ENCODE measurements around the gene EFNA3. TPM values are rescaled to one million over a fixed set of nuclear protein-coding genes. Genes with fewer than 3 reads are reported as not detected.

EFNA3 gene
- total RNA-seq, 1 experiment from 2014 or later = 12.5 TPM

DNA sequence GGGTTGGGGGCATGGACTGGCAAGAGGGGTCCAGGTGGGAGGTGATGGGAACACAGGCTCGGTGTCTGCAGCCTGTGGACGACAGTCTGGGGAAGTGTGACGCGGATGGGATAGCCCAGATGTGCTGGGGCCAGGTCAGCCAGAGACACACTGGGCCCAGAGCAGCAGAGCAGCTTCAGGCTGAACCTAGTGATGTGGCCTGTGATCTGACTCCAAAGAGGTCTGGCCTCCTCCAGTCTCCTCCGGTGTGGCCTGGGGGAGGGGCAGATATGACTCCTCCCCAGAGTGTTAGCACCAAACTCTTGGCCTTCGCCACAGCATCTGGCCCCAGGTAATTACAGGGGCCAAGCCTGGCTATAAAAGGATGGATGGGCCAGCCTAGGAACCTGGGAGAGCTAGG is 13.5 kb downstream of the EFNA3 start:
- Mint-ChIP-seq H3K9me3 (no peaks in the 10 kb centered on the region), H3K36me3 (no peaks in the 10 kb centered on the region), H3K4me1 (peaks cover 25% of the 10 kb centered on the region), H3K4me3 (no peak overlapping the region), H3K27ac (no peak overlapping the region), H3K27me3 (ENCODE audit: low read depth) (peaks cover 15% of the 10 kb centered on the region)
- ATAC-seq = no peak
- no peak for TF ChIP-seq ZNF219 (CRISPR knock-in tag; IDR thresholded peaks at IDR 0.05; ENCODE audit: borderline replicate concordance)
- TF ChIP-seq, protein P1, sequence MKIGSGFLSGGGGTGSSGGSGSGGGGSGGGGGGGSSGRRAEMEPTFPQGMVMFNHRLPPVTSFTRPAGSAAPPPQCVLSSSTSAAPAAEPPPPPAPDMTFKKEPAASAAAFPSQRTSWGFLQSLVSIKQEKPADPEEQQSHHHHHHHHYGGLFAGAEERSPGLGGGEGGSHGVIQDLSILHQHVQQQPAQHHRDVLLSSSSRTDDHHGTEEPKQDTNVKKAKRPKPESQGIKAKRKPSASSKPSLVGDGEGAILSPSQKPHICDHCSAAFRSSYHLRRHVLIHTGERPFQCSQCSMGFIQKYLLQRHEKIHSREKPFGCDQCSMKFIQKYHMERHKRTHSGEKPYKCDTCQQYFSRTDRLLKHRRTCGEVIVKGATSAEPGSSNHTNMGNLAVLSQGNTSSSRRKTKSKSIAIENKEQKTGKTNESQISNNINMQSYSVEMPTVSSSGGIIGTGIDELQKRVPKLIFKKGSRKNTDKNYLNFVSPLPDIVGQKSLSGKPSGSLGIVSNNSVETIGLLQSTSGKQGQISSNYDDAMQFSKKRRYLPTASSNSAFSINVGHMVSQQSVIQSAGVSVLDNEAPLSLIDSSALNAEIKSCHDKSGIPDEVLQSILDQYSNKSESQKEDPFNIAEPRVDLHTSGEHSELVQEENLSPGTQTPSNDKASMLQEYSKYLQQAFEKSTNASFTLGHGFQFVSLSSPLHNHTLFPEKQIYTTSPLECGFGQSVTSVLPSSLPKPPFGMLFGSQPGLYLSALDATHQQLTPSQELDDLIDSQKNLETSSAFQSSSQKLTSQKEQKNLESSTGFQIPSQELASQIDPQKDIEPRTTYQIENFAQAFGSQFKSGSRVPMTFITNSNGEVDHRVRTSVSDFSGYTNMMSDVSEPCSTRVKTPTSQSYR (CRISPR knock-in tag; IDR thresholded peaks at IDR 0.05) = no peak
- TF ChIP-seq, protein P2, sequence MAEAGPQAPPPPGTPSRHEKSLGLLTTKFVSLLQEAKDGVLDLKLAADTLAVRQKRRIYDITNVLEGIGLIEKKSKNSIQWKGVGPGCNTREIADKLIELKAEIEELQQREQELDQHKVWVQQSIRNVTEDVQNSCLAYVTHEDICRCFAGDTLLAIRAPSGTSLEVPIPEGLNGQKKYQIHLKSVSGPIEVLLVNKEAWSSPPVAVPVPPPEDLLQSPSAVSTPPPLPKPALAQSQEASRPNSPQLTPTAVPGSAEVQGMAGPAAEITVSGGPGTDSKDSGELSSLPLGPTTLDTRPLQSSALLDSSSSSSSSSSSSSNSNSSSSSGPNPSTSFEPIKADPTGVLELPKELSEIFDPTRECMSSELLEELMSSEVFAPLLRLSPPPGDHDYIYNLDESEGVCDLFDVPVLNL (CRISPR knock-in tag; IDR thresholded peaks at IDR 0.05; ENCODE audit: borderline replicate concordance, low read depth) = no peak
- TF ChIP-seq, protein P3, sequence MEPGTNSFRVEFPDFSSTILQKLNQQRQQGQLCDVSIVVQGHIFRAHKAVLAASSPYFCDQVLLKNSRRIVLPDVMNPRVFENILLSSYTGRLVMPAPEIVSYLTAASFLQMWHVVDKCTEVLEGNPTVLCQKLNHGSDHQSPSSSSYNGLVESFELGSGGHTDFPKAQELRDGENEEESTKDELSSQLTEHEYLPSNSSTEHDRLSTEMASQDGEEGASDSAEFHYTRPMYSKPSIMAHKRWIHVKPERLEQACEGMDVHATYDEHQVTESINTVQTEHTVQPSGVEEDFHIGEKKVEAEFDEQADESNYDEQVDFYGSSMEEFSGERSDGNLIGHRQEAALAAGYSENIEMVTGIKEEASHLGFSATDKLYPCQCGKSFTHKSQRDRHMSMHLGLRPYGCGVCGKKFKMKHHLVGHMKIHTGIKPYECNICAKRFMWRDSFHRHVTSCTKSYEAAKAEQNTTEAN (CRISPR knock-in tag; IDR thresholded peaks at IDR 0.05) = no peak
- ChIA-PET CTCF (interaction anchor here (0.5 to 6.8 kb wide), 47 partner anchors 8 to 509 kb away, joined by 3 to 605 read pairs (median 6); partner anchors contain the start of genes ADAM15, CLK2, DPM3 and EFNA1), POLR2A (interaction anchor here (0.9 to 1.6 kb wide), 6 partner anchors 37 to 121 kb away, joined by 3 to 9 read pairs (median 4); partner anchors contain the start of genes KRTCAP2, SHC1 and SLC50A1)
- no peak for DNase-seq (ENCODE audit: low spot score)

DNA sequence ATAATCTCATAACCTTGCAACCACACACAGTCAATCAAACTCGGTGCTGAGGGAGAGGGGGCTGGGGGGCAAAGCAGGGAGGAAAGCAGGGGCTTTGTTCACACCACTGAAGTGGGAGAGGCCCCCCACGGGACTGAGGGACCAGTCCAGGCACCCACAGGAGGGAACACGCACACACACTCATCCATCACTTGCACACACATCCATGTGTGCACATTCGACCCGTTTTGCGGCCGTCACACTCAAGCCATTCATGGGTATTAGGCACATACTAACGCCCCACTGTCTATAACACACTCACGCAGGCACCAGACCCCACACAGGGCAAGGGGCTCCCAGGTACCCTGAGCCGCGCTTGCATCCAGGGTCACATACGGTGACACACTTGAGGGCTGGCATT is 14.0 kb downstream of the EFNA3 start:
- H3K9me3 Mint-ChIP-seq = no peaks in the 10 kb centered on the region
- no peak overlapping the region for H3K4me3 Mint-ChIP-seq
- peaks cover 15% of the 10 kb centered on the region for H3K27me3 Mint-ChIP-seq (ENCODE audit: low read depth)
- TF ChIP-seq RORB (CRISPR knock-in tag; IDR thresholded peaks at IDR 0.05) (no peak), SOX15 (CRISPR knock-in tag; IDR thresholded peaks at IDR 0.05) (no peak), RELA (CRISPR knock-in tag; IDR thresholded peaks at IDR 0.05; ENCODE audit: borderline replicate concordance) (no peak), CREM (CRISPR knock-in tag; IDR thresholded peaks at IDR 0.05) (no peak)
- TF ChIP-seq, protein P4, sequence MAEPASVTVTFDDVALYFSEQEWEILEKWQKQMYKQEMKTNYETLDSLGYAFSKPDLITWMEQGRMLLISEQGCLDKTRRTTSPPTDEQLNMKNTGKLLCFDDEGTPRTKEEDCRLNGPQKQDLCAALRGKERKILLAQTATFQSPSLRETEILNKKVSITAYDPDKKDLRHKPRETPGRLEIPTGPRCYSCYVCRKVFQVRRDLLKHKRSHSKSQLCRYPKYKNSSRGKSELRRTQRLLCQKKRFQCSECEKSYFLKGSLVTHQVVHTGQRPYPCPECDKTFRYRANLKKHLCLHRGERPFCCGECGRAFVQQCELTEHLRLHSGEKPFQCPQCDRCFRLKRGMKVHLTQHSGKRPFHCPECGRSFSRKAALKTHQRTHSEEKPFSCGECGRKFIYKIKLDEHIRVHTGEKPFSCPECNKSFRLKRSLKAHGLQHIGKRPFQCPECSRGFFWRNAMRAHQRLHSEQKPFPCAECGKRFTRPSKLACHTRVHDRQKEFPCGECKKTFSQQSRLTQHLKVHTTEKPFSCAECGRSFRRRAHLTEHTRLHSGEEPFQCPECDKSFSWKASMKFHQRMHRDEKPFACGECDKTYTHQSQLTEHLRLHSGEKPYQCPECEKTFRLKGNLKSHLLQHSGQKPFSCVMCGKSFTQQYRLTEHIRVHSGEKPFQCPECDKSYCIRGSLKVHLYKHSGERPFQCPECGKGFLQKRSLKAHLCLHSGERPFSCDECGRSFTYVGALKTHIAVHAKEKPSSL (CRISPR knock-in tag; conservative IDR thresholded peaks at IDR 0.05) = no peak
- TF ChIP-seq, protein P5, sequence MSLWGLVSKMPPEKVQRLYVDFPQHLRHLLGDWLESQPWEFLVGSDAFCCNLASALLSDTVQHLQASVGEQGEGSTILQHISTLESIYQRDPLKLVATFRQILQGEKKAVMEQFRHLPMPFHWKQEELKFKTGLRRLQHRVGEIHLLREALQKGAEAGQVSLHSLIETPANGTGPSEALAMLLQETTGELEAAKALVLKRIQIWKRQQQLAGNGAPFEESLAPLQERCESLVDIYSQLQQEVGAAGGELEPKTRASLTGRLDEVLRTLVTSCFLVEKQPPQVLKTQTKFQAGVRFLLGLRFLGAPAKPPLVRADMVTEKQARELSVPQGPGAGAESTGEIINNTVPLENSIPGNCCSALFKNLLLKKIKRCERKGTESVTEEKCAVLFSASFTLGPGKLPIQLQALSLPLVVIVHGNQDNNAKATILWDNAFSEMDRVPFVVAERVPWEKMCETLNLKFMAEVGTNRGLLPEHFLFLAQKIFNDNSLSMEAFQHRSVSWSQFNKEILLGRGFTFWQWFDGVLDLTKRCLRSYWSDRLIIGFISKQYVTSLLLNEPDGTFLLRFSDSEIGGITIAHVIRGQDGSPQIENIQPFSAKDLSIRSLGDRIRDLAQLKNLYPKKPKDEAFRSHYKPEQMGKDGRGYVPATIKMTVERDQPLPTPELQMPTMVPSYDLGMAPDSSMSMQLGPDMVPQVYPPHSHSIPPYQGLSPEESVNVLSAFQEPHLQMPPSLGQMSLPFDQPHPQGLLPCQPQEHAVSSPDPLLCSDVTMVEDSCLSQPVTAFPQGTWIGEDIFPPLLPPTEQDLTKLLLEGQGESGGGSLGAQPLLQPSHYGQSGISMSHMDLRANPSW (CRISPR knock-in tag; conservative IDR thresholded peaks at IDR 0.05; ENCODE audit: low read depth) = no peak
- POLR2A ChIA-PET = no interaction called here
- CTCF ChIA-PET = interaction anchor here (0.5 to 6.8 kb wide), 7 partner anchors 7 to 135 kb away, joined by 4 to 605 read pairs (median 22); partner anchors contain the start of genes EFNA1, EFNA4, KRTCAP2 and TRIM46
- no peak overlapping the region for H3K27ac Mint-ChIP-seq
- H3K36me3 Mint-ChIP-seq = no peaks in the 10 kb centered on the region
- DNase-seq (ENCODE audit: low spot score) (no peak), ATAC-seq (no peak)
- peaks cover 20% of the 10 kb centered on the region for H3K4me1 Mint-ChIP-seq
